Measurements from ENCODE around the gene STPG4.
"Not testable (repeated sequence)": the region's sequence is repeated elsewhere in the genome, so short reads cannot be mapped to it uniquely, and the experiment has no call there.

DNA sequence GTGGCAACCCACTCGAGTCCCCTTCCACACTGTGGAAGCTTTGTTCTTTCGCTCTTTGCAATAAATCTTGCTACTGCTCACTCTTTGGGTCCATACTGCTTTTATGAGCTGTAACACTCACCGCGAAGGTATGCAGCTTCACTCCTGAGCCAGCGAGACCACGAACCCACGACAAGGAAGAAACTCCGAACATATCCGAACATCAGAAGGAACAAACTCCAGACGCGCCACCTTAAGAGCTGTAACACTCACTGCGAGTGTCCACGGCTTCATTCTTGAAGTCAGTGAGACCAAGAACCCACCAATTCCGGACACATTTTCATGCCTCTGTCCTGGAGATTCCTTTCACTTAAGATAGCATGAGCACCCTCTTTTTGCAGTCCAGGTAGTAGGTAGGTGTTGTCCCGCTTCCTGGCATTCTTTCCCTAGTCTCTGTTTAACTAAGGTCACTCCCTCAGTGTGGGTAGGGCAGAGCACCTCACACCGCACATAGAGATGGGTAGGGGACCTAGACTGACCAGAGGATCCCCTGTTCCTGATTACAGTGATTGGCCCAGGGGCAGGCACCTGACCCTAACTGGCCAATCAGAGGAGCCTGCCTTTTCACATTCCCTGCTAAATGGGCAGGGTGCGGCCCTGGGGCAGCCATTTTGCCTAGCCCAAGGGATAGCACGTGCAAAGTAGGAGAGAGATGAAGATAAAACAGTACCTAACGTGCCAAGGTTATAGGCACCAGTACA lies 46.7 kb downstream of the STPG4 start:
- TF ChIP-seq, protein P1, sequence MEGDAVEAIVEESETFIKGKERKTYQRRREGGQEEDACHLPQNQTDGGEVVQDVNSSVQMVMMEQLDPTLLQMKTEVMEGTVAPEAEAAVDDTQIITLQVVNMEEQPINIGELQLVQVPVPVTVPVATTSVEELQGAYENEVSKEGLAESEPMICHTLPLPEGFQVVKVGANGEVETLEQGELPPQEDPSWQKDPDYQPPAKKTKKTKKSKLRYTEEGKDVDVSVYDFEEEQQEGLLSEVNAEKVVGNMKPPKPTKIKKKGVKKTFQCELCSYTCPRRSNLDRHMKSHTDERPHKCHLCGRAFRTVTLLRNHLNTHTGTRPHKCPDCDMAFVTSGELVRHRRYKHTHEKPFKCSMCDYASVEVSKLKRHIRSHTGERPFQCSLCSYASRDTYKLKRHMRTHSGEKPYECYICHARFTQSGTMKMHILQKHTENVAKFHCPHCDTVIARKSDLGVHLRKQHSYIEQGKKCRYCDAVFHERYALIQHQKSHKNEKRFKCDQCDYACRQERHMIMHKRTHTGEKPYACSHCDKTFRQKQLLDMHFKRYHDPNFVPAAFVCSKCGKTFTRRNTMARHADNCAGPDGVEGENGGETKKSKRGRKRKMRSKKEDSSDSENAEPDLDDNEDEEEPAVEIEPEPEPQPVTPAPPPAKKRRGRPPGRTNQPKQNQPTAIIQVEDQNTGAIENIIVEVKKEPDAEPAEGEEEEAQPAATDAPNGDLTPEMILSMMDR (IDR thresholded peaks at IDR 0.05): not testable (repeated sequence)
- not testable (repeated sequence) for TF ChIP-seq POLR2AphosphoS5 (IDR thresholded peaks at IDR 0.05; ENCODE audit: insufficient read depth in 1 of 2, low read depth in 1 of 2)
